ENCODE measurements around the gene STX1B. TPM values are rescaled to one million over a fixed set of nuclear protein-coding genes. Genes with fewer than 3 reads are reported as not detected.

STX1B gene
- total and polyA plus RNA-seq, 2 of the 8 experiments (the other 6 are each of a cell fraction or from before 2014, with no cell fraction given) = 8.9 to 20.2 TPM

DNA sequence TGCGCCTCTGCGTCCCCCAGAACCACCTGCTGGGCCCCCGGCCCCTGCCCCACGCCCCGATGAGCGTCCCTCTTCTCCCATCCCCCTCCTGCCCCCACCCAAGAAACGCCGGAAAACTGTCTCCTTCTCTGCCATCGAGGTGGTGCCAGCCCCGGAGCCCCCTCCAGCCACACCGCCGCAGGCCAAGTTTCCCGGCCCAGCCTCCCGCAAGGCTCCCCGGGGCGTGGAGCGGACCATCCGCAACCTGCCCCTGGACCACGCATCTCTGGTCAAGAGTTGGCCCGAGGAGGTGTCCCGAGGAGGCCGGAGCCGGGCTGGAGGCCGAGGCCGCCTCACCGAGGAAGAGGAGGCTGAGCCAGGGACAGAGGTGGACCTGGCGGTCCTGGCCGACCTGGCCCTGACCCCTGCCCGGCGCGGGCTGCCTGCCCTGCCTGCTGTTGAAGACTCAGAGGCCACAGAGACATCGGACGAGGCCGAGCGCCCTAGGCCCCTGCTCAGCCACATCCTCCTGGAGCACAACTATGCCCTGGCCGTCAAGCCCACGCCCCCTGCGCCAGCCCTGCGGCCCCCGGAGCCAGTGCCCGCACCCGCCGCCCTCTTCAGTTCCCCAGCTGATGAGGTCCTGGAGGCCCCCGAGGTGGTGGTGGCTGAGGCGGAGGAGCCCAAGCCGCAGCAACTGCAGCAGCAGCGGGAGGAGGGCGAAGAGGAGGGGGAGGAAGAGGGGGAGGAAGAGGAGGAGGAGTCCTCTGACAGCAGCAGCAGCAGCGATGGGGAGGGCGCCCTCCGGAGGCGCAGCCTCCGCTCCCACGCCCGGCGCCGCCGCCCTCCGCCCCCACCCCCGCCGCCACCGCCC, 31.0 kb downstream of the STX1B start:
- H2AFZ ChIP-seq (ENCODE audit: low read length) = no peak overlapping the region
- H3K4ac ChIP-seq (replicated peaks; ENCODE audit: insufficient read length, low read depth, low read length) = no peak overlapping the region
- H4K8ac ChIP-seq (ENCODE audit: extremely low read depth, insufficient read depth, low read length) = peak overlapping the region; percentile 51; the same call in 1 of the 2 replicates
- FAIRE-seq (no peak), DNase-seq (ENCODE audit: low read depth in 1 of 2, low spot score in 2 of 2) (no peak)
- no peak overlapping the region for H3K27ac ChIP-seq (ENCODE audit: low read depth, low read length)
- no peak overlapping the region for H3K4me2 ChIP-seq (ENCODE audit: insufficient read depth in 1 of 2, low read depth in 2 of 2, low read length in 2 of 2)
- H3K14ac ChIP-seq (ENCODE audit: insufficient read length) = no peak overlapping the region
- no peak overlapping the region for H2BK5ac ChIP-seq (ENCODE audit: low read depth, low read length)
- H3K79me1 ChIP-seq (ENCODE audit: low read depth, low read length) = no peaks in the 10 kb centered on the region; the same call in 1 of the 2 replicates
- ChIA-PET POLR2A (ENCODE audit: partially characterized antibody) (interaction anchor here (2.0 kb wide), 1 partner anchor 9 kb away, joined by 5 read pairs; no protein-coding TSS in a partner anchor), CTCF (ENCODE audit: partially characterized antibody) (interaction anchor here (0.7 to 4.7 kb wide), 6 partner anchors 14 to 71 kb away, joined by 3 to 26 read pairs (median 6); no protein-coding TSS in a partner anchor)
- no peaks in the 10 kb centered on the region for H3K27me3 ChIP-seq (replicated peaks in 1 of 4; ENCODE audit: control insufficient read depth in 3 of 4, extremely low read depth in 1 of 4, insufficient read depth in 3 of 4, low read length in 3 of 4)
- H2AK5ac ChIP-seq (ENCODE audit: low read depth, low read length) = no peak overlapping the region
- no peak overlapping the region for H3K9ac ChIP-seq (replicated peaks in 1 of 4; ENCODE audit: extremely low read depth in 1 of 4, low read depth in 3 of 4, low read length in 3 of 4)
- no peak overlapping the region for H3K18ac ChIP-seq (ENCODE audit: extremely low read depth, low read length)
- no peak overlapping the region for H2BK15ac ChIP-seq (ENCODE audit: low read length)
- no peak for TF ChIP-seq TCF12 (IDR thresholded peaks at IDR 0.05; ENCODE audit: low read depth, low read length)
- TF ChIP-seq EGR1 (IDR thresholded peaks at IDR 0.05; ENCODE audit: borderline replicate concordance, low read depth, low read length) = no peak
- TF ChIP-seq CTCF (IDR thresholded peaks at IDR 0.05; ENCODE audit: control extremely low read depth in 1 of 3, insufficient read depth in 1 of 3, low read depth in 1 of 3, low read length in 3 of 3) = peak in 2 of 3 experiments; percentile 5 to 36; a peak in 2 of 4 replicates
- no peak for TF ChIP-seq BRCA1 (IDR thresholded peaks at IDR 0.05; ENCODE audit: low read depth, low read length)
- no peak for TF ChIP-seq CHD2 (IDR thresholded peaks at IDR 0.05; ENCODE audit: low read length)
- H4K91ac ChIP-seq (replicated peaks; ENCODE audit: insufficient read length, low read length) = no peak overlapping the region
- H4K20me1 ChIP-seq (replicated peaks in 1 of 2; ENCODE audit: control insufficient read depth in 1 of 2, insufficient read depth in 2 of 2, low read length in 2 of 2) = peaks cover 1 to 24% of the 10 kb centered on the region in 2 experiments
- no peak overlapping the region for H2BK12ac ChIP-seq (ENCODE audit: low read depth, low read length)
- no peaks in the 10 kb centered on the region for H3K23me2 ChIP-seq (ENCODE audit: low read depth, low read length)
- H3K4me3 ChIP-seq (ENCODE audit: extremely low read depth in 1 of 4, insufficient read depth in 2 of 4, low read depth in 3 of 4, low read length in 4 of 4) = no peak overlapping the region
- 95% methylated on average over 22 of the region's 62 CpGs; no CpG with 5 or more reads in 1 of the 2 experiments for WGBS, 2 experiments (ENCODE audit: extremely low coverage in 1 of 2, insufficient coverage in 1 of 2, insufficient read length in 1 of 2, insufficient replicate concordance in 2 of 2, low coverage in 1 of 2, low lambda C conversion rate in 2 of 2, missing lambda C conversion rate in 1 of 2)
- no peak overlapping the region for H2BK20ac ChIP-seq (ENCODE audit: low read length)
- H3K4me1 ChIP-seq (replicated peaks in 1 of 4; ENCODE audit: control insufficient read depth in 3 of 4, insufficient read depth in 4 of 4, low read length in 3 of 4) = no peaks in the 10 kb centered on the region
- no peak overlapping the region for H4K5ac ChIP-seq (ENCODE audit: insufficient read length, low read depth, low read length)
- no peak overlapping the region for H3K23ac ChIP-seq (ENCODE audit: insufficient read length)
- no peak overlapping the region for H2BK120ac ChIP-seq (replicated peaks; ENCODE audit: low read depth, low read length)
- peaks cover 10 to 39% (median 29%) of the 10 kb centered on the region in 4 experiments; a peak in 6 of 8 replicates for H3K36me3 ChIP-seq (ENCODE audit: control insufficient read depth in 2 of 4, insufficient read depth in 4 of 4, low read length in 3 of 4)
- no peak overlapping the region for H3K56ac ChIP-seq (replicated peaks; ENCODE audit: insufficient read length, low read depth, low read length)
- no peaks in the 10 kb centered on the region for H3K9me3 ChIP-seq (ENCODE audit: insufficient read depth in 2 of 2, low read depth in 1 of 2, low read length in 1 of 2)
- H3K79me2 ChIP-seq (ENCODE audit: control insufficient read depth in 1 of 2, insufficient read depth in 2 of 2, low read length in 2 of 2) = no peaks in the 10 kb centered on the region
